ENCODE measurements around the gene FBXL4. TPM values are rescaled to one million over a fixed set of nuclear protein-coding genes. Genes with fewer than 3 reads are reported as not detected.

Gene FBXL4
- total RNA-seq, 1 experiment from 2014 or later, result 15.1 TPM

DNA sequence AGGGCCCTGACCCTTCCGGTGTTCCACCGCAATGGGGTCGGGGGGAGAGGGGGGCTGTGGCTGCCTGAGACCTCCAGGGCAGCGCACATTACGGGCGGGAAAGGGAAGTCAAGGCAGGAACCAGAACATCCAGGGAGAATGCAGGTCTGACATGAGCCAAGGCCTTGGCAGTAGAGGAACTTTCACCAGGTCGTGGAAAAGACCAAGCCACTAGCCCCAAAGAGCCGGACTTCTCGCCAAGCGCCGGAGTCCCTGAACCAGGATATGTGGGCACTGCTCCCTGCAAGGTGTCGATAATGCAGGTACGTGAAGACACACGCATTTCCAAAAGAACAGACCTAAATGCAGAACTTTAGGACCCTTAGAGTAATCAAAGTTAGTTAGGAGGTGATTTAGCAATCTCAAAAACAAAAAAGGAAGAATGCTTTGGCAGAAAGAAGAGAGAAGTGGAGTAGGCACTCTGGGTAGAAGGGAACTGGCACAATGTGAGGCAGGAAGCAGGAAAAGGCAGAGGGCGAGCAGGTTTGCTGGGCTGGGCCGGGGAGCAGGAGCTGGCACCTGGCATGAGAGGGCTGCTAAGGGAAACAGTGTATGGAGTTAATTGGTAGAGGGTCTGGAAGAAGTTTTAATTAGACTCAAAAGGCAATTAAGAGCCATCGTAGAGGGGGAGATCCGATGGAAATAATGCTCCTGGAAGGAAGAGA, 99.1 kb downstream of the FBXL4 start:
- BruUV-seq (replicated peaks), result no TSS peak
- H3K4me3 ChIP-seq, result no peak overlapping the region
- DNase-seq, result no peak
- H3K4me2 ChIP-seq, result no peak overlapping the region
- no peaks in the 10 kb centered on the region for H3K36me3 ChIP-seq (ENCODE audit: low read depth)
- TF ChIP-seq EZH2 (IDR thresholded peaks at IDR 0.05; ENCODE audit: low read depth), result no peak
- TF ChIP-seq, protein P1, sequence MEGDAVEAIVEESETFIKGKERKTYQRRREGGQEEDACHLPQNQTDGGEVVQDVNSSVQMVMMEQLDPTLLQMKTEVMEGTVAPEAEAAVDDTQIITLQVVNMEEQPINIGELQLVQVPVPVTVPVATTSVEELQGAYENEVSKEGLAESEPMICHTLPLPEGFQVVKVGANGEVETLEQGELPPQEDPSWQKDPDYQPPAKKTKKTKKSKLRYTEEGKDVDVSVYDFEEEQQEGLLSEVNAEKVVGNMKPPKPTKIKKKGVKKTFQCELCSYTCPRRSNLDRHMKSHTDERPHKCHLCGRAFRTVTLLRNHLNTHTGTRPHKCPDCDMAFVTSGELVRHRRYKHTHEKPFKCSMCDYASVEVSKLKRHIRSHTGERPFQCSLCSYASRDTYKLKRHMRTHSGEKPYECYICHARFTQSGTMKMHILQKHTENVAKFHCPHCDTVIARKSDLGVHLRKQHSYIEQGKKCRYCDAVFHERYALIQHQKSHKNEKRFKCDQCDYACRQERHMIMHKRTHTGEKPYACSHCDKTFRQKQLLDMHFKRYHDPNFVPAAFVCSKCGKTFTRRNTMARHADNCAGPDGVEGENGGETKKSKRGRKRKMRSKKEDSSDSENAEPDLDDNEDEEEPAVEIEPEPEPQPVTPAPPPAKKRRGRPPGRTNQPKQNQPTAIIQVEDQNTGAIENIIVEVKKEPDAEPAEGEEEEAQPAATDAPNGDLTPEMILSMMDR (conservative IDR thresholded peaks at IDR 0.05), result no peak
- H3K79me2 ChIP-seq (ENCODE audit: low read depth), result no peaks in the 10 kb centered on the region
- H3K4me1 ChIP-seq (replicated peaks; ENCODE audit: insufficient read depth), result no peaks in the 10 kb centered on the region
- H4K20me1 ChIP-seq (ENCODE audit: insufficient read depth), result no peaks in the 10 kb centered on the region
- no peaks in the 10 kb centered on the region for H3K9me3 ChIP-seq (ENCODE audit: insufficient read depth, low read depth)
- H3K27ac ChIP-seq, result no peak overlapping the region
- H3F3A ChIP-seq (ENCODE audit: insufficient read depth, low read depth), result no peaks in the 10 kb centered on the region
- no peaks in the 10 kb centered on the region for H3K27me3 ChIP-seq (ENCODE audit: insufficient read depth, low read depth)
- H3K9me2 ChIP-seq (ENCODE audit: insufficient read depth), result no peaks in the 10 kb centered on the region; the same call in 1 of the 2 replicates
- ChIA-PET POLR2A (ENCODE audit: unreplicated experiment) (no interaction called here), CTCF (no interaction called here)
- H2AFZ ChIP-seq, result no peak overlapping the region
- intact Hi-C loops (cut with micrococcal nuclease; ENCODE audit: unreplicated experiment), result loop anchor here (5.0 to 10.0 kb wide), 2 partner anchors 804 to 1661 kb away; no protein-coding TSS in a partner anchor

DNA sequence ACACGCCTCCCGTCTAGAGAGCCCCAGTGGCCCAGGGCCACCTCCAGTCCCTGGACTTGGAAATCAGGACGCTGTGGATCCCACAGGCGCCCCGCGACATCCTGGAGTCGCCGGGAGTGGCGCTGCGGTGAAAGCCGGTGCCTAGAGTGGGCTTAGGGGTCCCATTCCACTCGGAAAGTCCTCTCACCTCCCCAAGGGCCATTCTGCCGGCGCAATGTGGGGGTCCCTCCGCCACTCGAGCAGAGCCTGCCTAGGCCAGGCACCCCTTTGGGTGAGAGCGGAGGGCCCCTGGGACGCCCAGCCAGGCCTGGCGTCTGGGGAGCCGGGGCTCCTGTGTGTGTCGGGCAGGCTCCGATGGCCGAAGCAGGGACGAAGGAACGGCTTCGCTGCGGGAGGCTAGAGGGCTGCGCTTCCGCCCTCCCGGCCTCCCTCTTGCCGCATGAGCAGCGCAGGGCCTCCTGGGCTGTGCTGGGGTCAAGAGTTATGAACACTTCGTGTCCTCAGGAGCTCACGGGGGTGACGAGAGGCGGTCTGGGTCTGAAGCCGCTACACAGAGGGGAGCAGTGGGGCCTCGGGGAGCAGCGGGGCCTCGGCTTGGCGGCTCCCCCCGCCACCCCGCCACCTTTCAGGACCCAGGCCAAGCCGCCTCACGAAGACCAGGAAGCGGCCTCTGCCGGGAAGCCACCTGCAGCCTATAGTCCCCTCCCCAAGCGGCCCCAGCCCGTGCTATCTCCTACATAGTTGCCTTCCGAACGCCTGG, 99.8 kb downstream of the FBXL4 start:
- CTCF ChIA-PET, result no interaction called here

DNA sequence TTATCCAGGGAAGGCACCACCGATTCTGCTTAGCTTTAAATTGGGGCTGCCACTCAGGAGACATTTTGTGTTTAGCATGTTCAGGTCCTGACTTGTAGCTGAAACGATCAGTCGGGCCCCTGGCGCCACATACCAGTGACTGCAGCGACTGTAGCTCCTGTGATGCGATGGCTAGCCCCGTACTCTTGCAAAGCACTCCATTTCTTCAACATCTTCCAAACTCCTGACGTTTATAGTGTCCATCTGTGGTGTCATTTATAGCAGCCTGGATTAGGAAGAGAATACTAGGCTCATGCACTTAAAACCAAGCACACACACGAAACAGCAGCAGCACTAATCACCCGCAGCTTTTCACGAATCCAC, 100.3 kb downstream of the FBXL4 start:
- POLR2A ChIA-PET (ENCODE audit: unreplicated experiment), result no interaction called here
- Histone ChIP-seq H3F3A (ENCODE audit: insufficient read depth, low read depth) (no peaks in the 10 kb centered on the region), H3K9me2 (ENCODE audit: insufficient read depth) (no peaks in the 10 kb centered on the region; the same call in 1 of the 2 replicates), H3K4me3 (no peak overlapping the region), H3K27me3 (ENCODE audit: insufficient read depth, low read depth) (no peaks in the 10 kb centered on the region), H2AFZ (no peak overlapping the region), H3K4me2 (no peak overlapping the region), H3K9me3 (ENCODE audit: insufficient read depth, low read depth) (no peaks in the 10 kb centered on the region), H3K36me3 (ENCODE audit: low read depth) (no peaks in the 10 kb centered on the region), H3K4me1 (replicated peaks; ENCODE audit: insufficient read depth) (no peaks in the 10 kb centered on the region), H4K20me1 (ENCODE audit: insufficient read depth) (no peaks in the 10 kb centered on the region), H3K79me2 (ENCODE audit: low read depth) (no peaks in the 10 kb centered on the region), H3K27ac (no peak overlapping the region)
- intact Hi-C loops (cut with micrococcal nuclease; ENCODE audit: unreplicated experiment), result loop anchor here (5.0 to 10.0 kb wide), 2 partner anchors 803 to 1660 kb away; no protein-coding TSS in a partner anchor
- TF ChIP-seq EZH2 (IDR thresholded peaks at IDR 0.05; ENCODE audit: low read depth), result no peak
- TF ChIP-seq, protein P1 (conservative IDR thresholded peaks at IDR 0.05), result no peak
- no peak for DNase-seq
- CTCF ChIA-PET, result no interaction called here
- BruUV-seq (replicated peaks), result no TSS peak

More for the DNA sequence above, 99.8 kb downstream of the FBXL4 start:
- H3F3A ChIP-seq (ENCODE audit: insufficient read depth, low read depth), result no peaks in the 10 kb centered on the region
- no peak overlapping the region for H3K27ac ChIP-seq
- H3K79me2 ChIP-seq (ENCODE audit: low read depth), result no peaks in the 10 kb centered on the region
- POLR2A ChIA-PET (ENCODE audit: unreplicated experiment), result no interaction called here
- no peaks in the 10 kb centered on the region for H3K36me3 ChIP-seq (ENCODE audit: low read depth)
- no peak for TF ChIP-seq EZH2 (IDR thresholded peaks at IDR 0.05; ENCODE audit: low read depth)
- TF ChIP-seq, protein P1 (conservative IDR thresholded peaks at IDR 0.05), result no peak
- H3K4me3 ChIP-seq, result no peak overlapping the region
- no peaks in the 10 kb centered on the region for H3K27me3 ChIP-seq (ENCODE audit: insufficient read depth, low read depth)
- no peaks in the 10 kb centered on the region for H3K9me3 ChIP-seq (ENCODE audit: insufficient read depth, low read depth)
- no peak overlapping the region for H2AFZ ChIP-seq
- H3K4me1 ChIP-seq (replicated peaks; ENCODE audit: insufficient read depth), result no peaks in the 10 kb centered on the region
- H3K9me2 ChIP-seq (ENCODE audit: insufficient read depth), result no peaks in the 10 kb centered on the region; the same call in 1 of the 2 replicates
- intact Hi-C loops (cut with micrococcal nuclease; ENCODE audit: unreplicated experiment), result loop anchor here (5.0 to 10.0 kb wide), 2 partner anchors 803 to 1661 kb away; no protein-coding TSS in a partner anchor
- DNase-seq, result no peak
- H3K4me2 ChIP-seq, result no peak overlapping the region
- H4K20me1 ChIP-seq (ENCODE audit: insufficient read depth), result no peaks in the 10 kb centered on the region
- no TSS peak for BruUV-seq (replicated peaks)
